Lung (tissue), 12 donors: ENCODE data around the gene TMEM54. TPM values are rescaled to one million over a fixed set of nuclear protein-coding genes. Genes with fewer than 3 reads are reported as not detected.

Experiments
- ATAC-seq: fragments of 200-7000 bp; cut with Tn5 transposase; one replicate; pipeline ENCODE4 v1.9.1; 2020; ENCODE audit warnings: moderate number of reproducible peaks; ENCODE audit not compliant: insufficient read depth, low FRiP score
- DNase-seq, 3 donors: peaks; one replicate each; pipeline ENCODE4 v3.0.0-alpha.2; 2013 to 2017
- H3K27ac ChIP-seq, 2 donors: one replicate each; pipeline ENCODE4 v1.5.1; 2013; ENCODE audit warnings: mild to moderate bottlenecking in 2 of 2, moderate library complexity in 2 of 2, control low read depth in 1 of 2, inconsistent platforms in 1 of 2, low read depth in 1 of 2, low read length in 1 of 2
- H3K27me3 ChIP-seq, 3 donors: one replicate each; pipeline ENCODE4 v1.5.1; 2013; ENCODE audit warnings: low read length in 2 of 3; ENCODE audit not compliant: control insufficient read depth in 3 of 3, insufficient read depth in 3 of 3
- H3K36me3 ChIP-seq, 4 donors: one replicate each; pipeline ENCODE4 v1.5.1; 2013; ENCODE audit warnings: low read length in 4 of 4, mild to moderate bottlenecking in 1 of 4, moderate library complexity in 1 of 4; ENCODE audit not compliant: control insufficient read depth in 4 of 4, insufficient read depth in 4 of 4
- H3K4me1 ChIP-seq, 5 donors: one replicate each; pipeline ENCODE4 v1.5.1; 2013; ENCODE audit warnings: low read length in 5 of 5, mild to moderate bottlenecking in 2 of 5, moderate library complexity in 1 of 5; ENCODE audit not compliant: control insufficient read depth in 5 of 5, insufficient read depth in 5 of 5
- H3K4me3 ChIP-seq: one replicate; pipeline ENCODE4 v1.5.1; 2013; ENCODE audit warnings: mild to moderate bottlenecking, control low read depth, moderate library complexity
- H3K9ac ChIP-seq, 2 donors: one replicate each; pipeline ENCODE4 v1.5.1; 2013; ENCODE audit warnings: low read length in 2 of 2, control low read depth in 1 of 2; ENCODE audit not compliant: insufficient read depth in 1 of 2
- H3K9me3 ChIP-seq, 4 donors: one replicate each; pipeline ENCODE4 v1.5.1; 2013; ENCODE audit warnings: low read length in 3 of 4, mild to moderate bottlenecking in 1 of 4, moderate library complexity in 1 of 4; ENCODE audit not compliant: control insufficient read depth in 4 of 4, insufficient read depth in 3 of 4
- WGBS, 2 donors: extraction: QIAGEN DNeasy Blood & Tissue Kit; methylation state at CpG; one replicate each; pipeline ENCODE4 v1.1.7; 2013; 5-methylcytosine and 5-hydroxymethylcytosine counted together
- polyA plus RNA-seq, 2 donors: library from polyadenylated mRNA; stranded (reverse); fragments of 200-250 nt; gene quantifications; one replicate each; pipeline ENCODE4 v1.2.1, GENCODE V29; 2013
- total RNA-seq, 2 donors: library from RNA; depleted of rRNA in 1 of 2; stranded (reverse); fragments of >200 nt in 1 of 2; gene quantifications; one replicate each; pipeline ENCODE4 v1.2.1, GENCODE V29; 2014 to 2021
- TF ChIP-seq, protein P1 (sequence below): IDR thresholded peaks from 2 replicates; pipeline ENCODE4 v1.5.1; 2012; ENCODE audit warnings: mild to moderate bottlenecking; ENCODE audit errors: control extremely low read depth, extremely low read depth
- donor health status: control.
- donor health status: control.
- donor health status: Bipolar disorder and iron deficiency.
- donor health status: healthy.
- donor health status: DM: yes; HTN: yes; CAD: no.

Gene TMEM54
- total and polyA plus RNA-seq, 4 donors: 22.4 to 56.6 (median 43.1) TPM

- Histone ChIP-seq H3K9me3 (no peaks in the 10 kb centered on the region), H3K27ac (peak overlapping the region in 1 of 2 donors; percentile 68), H3K4me1 (peaks cover 0 to 6% (median 0%) of the 10 kb centered on the region in 5 donors), H3K36me3 (peaks cover 9 to 19% (median 10%) of the 10 kb centered on the region in 4 donors), H3K27me3 (no peaks in the 10 kb centered on the region), H3K9ac (no peak overlapping the region), H3K4me3 (no peak overlapping the region)
- no peak for ATAC-seq
- 50 to 53% methylated on average over 3 of the region's 3 CpGs for WGBS, 2 donors
- TF ChIP-seq, protein P1, sequence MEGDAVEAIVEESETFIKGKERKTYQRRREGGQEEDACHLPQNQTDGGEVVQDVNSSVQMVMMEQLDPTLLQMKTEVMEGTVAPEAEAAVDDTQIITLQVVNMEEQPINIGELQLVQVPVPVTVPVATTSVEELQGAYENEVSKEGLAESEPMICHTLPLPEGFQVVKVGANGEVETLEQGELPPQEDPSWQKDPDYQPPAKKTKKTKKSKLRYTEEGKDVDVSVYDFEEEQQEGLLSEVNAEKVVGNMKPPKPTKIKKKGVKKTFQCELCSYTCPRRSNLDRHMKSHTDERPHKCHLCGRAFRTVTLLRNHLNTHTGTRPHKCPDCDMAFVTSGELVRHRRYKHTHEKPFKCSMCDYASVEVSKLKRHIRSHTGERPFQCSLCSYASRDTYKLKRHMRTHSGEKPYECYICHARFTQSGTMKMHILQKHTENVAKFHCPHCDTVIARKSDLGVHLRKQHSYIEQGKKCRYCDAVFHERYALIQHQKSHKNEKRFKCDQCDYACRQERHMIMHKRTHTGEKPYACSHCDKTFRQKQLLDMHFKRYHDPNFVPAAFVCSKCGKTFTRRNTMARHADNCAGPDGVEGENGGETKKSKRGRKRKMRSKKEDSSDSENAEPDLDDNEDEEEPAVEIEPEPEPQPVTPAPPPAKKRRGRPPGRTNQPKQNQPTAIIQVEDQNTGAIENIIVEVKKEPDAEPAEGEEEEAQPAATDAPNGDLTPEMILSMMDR: no peak
- DNase-seq: peak in 2 of 3 donors; percentile 37 to 46
Measured at GRCh38 chr1:32933742-32934322, 32.6 kb upstream of the TMEM54 start.

DNA sequence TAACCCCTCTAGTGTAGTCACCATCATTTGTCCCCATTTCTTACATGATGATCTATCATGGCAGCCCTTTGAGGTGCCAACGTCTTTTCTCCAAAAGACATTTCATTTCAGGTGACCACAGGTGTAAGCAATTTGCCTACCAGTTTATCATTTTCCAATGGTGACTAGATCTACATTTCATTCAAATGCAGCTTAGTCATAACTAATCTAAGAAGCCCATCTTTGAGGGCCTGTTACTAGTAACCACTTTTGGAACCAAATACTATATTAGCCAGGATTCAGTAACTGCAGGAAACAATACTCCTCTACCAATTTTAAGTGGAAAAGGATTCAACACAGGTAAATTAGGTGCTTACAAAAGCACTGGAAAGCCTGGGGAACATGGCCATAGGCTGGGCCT lies 30.6 kb upstream of the TMEM54 start:
- ATAC-seq (no peak), DNase-seq (no peak)
- no peak overlapping the region for H3K27ac ChIP-seq
- TF ChIP-seq, protein P1: no peak
- H3K36me3 ChIP-seq: peaks cover under 1 to 6% (median 4%) of the 10 kb centered on the region in 4 donors
- no peak overlapping the region for H3K9ac ChIP-seq
- no peak overlapping the region for H3K4me3 ChIP-seq
- peaks cover 0 to 6% (median 0%) of the 10 kb centered on the region in 5 donors for H3K4me1 ChIP-seq
- no peaks in the 10 kb centered on the region for H3K9me3 ChIP-seq
- WGBS, 2 donors: 91 to 97% methylated on average over 1 of the region's 1 CpG
- no peaks in the 10 kb centered on the region for H3K27me3 ChIP-seq

DNA sequence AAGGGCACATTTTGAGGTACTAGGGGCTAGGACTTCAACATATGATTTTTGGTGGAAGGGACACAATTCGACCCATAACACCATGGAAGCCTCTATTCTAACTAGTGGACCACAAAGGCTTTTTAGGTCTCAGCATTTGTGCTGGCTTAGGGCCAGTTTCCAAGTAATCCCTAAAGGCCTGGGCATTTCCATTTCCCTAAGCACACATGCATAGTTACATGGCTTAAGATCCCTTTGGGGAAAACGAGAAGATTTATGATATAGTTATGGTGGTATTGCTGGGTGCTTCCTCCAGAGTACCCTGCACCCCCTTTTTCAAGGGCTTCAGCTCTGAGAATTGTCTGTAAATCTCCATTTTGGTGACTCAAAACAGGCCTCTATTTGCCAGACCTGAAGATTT lies 28.2 kb upstream of the TMEM54 start:
- Histone ChIP-seq H3K4me1 (peaks cover 0 to 22% (median 5%) of the 10 kb centered on the region in 5 donors), H3K9ac (no peak overlapping the region), H3K27ac (no peak overlapping the region), H3K9me3 (no peaks in the 10 kb centered on the region), H3K36me3 (no peaks in the 10 kb centered on the region), H3K27me3 (no peaks in the 10 kb centered on the region), H3K4me3 (no peak overlapping the region)
- DNase-seq: no peak
- ATAC-seq: no peak
- 75 to 96% methylated on average over 2 of the region's 2 CpGs for WGBS, 2 donors
- TF ChIP-seq, protein P1: no peak

DNA sequence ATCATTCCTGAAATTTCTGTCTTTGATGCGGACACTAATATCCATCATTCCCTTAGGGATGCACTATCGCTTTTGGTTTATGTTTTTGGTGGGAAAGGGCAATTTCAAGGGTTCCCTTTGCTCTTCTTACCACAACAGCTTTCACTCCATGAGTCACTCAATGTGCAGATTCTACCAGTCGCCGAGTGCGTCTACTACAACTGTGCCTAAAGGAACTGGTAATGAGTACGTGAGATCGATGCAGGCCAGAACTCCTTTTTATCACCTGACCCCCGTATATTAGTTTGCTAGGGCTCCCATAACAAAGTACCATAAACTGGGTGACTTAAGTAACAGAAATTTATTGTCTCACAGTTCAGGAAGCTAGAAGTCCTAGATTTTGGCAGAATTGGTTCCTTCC lies 27.5 kb upstream of the TMEM54 start:
- ATAC-seq (no peak), DNase-seq (no peak)
- H3K4me3 ChIP-seq: no peak overlapping the region
- TF ChIP-seq, protein P1: no peak
- H3K27me3 ChIP-seq: peaks cover 0 to 3% (median 0%) of the 10 kb centered on the region in 3 donors
- peaks cover 0 to 18% (median 5%) of the 10 kb centered on the region in 5 donors for H3K4me1 ChIP-seq
- no peak overlapping the region for H3K9ac ChIP-seq
- 88 to 93% methylated on average over 8 of the region's 8 CpGs for WGBS, 2 donors
- H3K36me3 ChIP-seq: no peaks in the 10 kb centered on the region
- H3K9me3 ChIP-seq: no peaks in the 10 kb centered on the region
- no peak overlapping the region for H3K27ac ChIP-seq
